ENCODE measurements around the gene MLF2. TPM values are rescaled to one million over a fixed set of nuclear protein-coding genes. Genes with fewer than 3 reads are reported as not detected.

The MLF2 gene
- total and polyA plus RNA-seq, 10 of the 15 experiments (the other 5 are each of a cell fraction or from before 2014, with no cell fraction given) = 13.5 to 222 (median 130) TPM

- Histone ChIP-seq H3K27ac (ENCODE audit: control insufficient read depth, insufficient read depth) (no peak overlapping the region), H3K9me3 (replicated peaks; ENCODE audit: control insufficient read depth, insufficient read depth, low read length) (no peaks in the 10 kb centered on the region), H3K4me3 (no peak overlapping the region), H3K4me2 (ENCODE audit: control insufficient read depth, insufficient read depth) (no peak overlapping the region), H3K27me3 (replicated peaks in 1 of 2; ENCODE audit: control insufficient read depth in 2 of 2, insufficient read depth in 2 of 2, low read length in 1 of 2) (peaks cover 13 to 19% of the 10 kb centered on the region in 2 experiments), H3K36me3 (ENCODE audit: control insufficient read depth in 2 of 2, insufficient read depth in 2 of 2, low read length in 1 of 2) (no peaks in the 10 kb centered on the region), H3K9ac (ENCODE audit: control insufficient read depth, insufficient read depth, low read length) (no peak overlapping the region), H2AFZ (ENCODE audit: control insufficient read depth, low read depth, low read length) (no peak overlapping the region), H3K4me1 (ENCODE audit: control insufficient read depth, insufficient read depth, low read length) (peaks cover 12% of the 10 kb centered on the region), H4K20me1 (ENCODE audit: control insufficient read depth, insufficient read depth) (no peaks in the 10 kb centered on the region), H3K79me2 (ENCODE audit: control insufficient read depth, insufficient read depth, low read length) (no peaks in the 10 kb centered on the region)
- ChIA-PET POLR2A (interaction anchor here (1.6 kb wide), 1 partner anchor 10 kb away, joined by 4 read pairs; the partner anchor contains the start of gene ZNF384), RAD21 (ENCODE audit: unreplicated experiment) (interaction anchor here (0.7 to 1.3 kb wide), 3 partner anchors 9 to 147 kb away, joined by 3 read pairs; partner anchors contain the start of gene ZNF384), SMC1A (ENCODE audit: uncharacterized antibody, unreplicated experiment) (interaction anchor here (0.9 to 3.9 kb wide), 3 partner anchors 25 to 145 kb away, joined by 4 to 16 read pairs (median 8); partner anchors contain the start of gene COPS7A), CTCF (interaction anchor here (0.7 to 1.2 kb wide), 7 partner anchors 25 to 134 kb away, joined by 3 to 5 read pairs (median 4); partner anchors contain the start of genes COPS7A and MLF2)
- TF ChIP-seq, protein P1, sequence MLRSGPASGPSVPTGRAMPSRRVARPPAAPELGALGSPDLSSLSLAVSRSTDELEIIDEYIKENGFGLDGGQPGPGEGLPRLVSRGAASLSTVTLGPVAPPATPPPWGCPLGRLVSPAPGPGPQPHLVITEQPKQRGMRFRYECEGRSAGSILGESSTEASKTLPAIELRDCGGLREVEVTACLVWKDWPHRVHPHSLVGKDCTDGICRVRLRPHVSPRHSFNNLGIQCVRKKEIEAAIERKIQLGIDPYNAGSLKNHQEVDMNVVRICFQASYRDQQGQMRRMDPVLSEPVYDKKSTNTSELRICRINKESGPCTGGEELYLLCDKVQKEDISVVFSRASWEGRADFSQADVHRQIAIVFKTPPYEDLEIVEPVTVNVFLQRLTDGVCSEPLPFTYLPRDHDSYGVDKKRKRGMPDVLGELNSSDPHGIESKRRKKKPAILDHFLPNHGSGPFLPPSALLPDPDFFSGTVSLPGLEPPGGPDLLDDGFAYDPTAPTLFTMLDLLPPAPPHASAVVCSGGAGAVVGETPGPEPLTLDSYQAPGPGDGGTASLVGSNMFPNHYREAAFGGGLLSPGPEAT (IDR thresholded peaks at IDR 0.05; ENCODE audit: low read depth) = no peak
- TF ChIP-seq SIX5 (IDR thresholded peaks at IDR 0.05; ENCODE audit: low read depth, low read length, severe bottlenecking) (no peak), TAF1 (IDR thresholded peaks at IDR 0.05; ENCODE audit: borderline replicate concordance, low read depth, low read length) (no peak), E4F1 (IDR thresholded peaks at IDR 0.05; ENCODE audit: borderline replicate concordance, partially characterized antibody) (no peak), CHD1 (IDR thresholded peaks at IDR 0.05; ENCODE audit: low read depth, low read length) (no peak), MLLT1 (IDR thresholded peaks at IDR 0.05) (no peak), SPI1 (IDR thresholded peaks at IDR 0.05; ENCODE audit: borderline replicate concordance, insufficient read depth, low read depth, low read length) (no peak), ESRRA (IDR thresholded peaks at IDR 0.05; ENCODE audit: low read length) (no peak), NBN (IDR thresholded peaks at IDR 0.05) (no peak), SIN3A (IDR thresholded peaks at IDR 0.05; ENCODE audit: low read depth, low read length) (no peak), BACH1 (IDR thresholded peaks at IDR 0.05; ENCODE audit: borderline replicate concordance) (no peak), TARDBP (IDR thresholded peaks at IDR 0.05; ENCODE audit: borderline replicate concordance) (no peak), CHD4 (IDR thresholded peaks at IDR 0.05) (no peak), JUND (IDR thresholded peaks at IDR 0.05; ENCODE audit: low read depth, low read length) (no peak), NFIC (IDR thresholded peaks at IDR 0.05; ENCODE audit: low read depth, low read length) (no peak), RAD51 (IDR thresholded peaks at IDR 0.05) (no peak), KDM1A (IDR thresholded peaks at IDR 0.05; ENCODE audit: borderline replicate concordance) (no peak)
- TF ChIP-seq, protein P2, sequence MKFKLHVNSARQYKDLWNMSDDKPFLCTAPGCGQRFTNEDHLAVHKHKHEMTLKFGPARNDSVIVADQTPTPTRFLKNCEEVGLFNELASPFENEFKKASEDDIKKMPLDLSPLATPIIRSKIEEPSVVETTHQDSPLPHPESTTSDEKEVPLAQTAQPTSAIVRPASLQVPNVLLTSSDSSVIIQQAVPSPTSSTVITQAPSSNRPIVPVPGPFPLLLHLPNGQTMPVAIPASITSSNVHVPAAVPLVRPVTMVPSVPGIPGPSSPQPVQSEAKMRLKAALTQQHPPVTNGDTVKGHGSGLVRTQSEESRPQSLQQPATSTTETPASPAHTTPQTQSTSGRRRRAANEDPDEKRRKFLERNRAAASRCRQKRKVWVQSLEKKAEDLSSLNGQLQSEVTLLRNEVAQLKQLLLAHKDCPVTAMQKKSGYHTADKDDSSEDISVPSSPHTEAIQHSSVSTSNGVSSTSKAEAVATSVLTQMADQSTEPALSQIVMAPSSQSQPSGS (IDR thresholded peaks at IDR 0.05; ENCODE audit: low read length) = no peak
- 30% methylated on average over 8 of the region's 8 CpGs for WGBS (ENCODE audit: insufficient coverage, insufficient replicate concordance, low lambda C conversion rate, missing lambda C conversion rate)
- FAIRE-seq (no peak), ATAC-seq (no peak), DNase-seq (ENCODE audit: low read depth, low spot score) (no peak)
- intact Hi-C loops (cut with micrococcal nuclease; ENCODE audit: unreplicated experiment) (loop anchor here (1.0 kb wide), 1 partner anchor 81 kb away; no protein-coding TSS in a partner anchor), in situ Hi-C loops (cut with MboI) (no loop called here)
- BruUV-seq (replicated peaks) = no TSS peak
Measured at GRCh38 chr12:6698352-6699046, 54.4 kb downstream of the MLF2 start.

Data from GM12878 (cell line).